ENCODE results near the gene SH3RF3.
A peak's percentile ranks its signal among the peaks of the same experiment; 100 is the strongest.

SH3RF3 gene

GRCh38 chr2:109238580-109238979, 109.6 kb downstream of the SH3RF3 start:
- Histone ChIP-seq H4K20me1 (peaks cover 2% of the 10 kb centered on the region; the same call in 1 of the 2 replicates), H3K27me3 (no peaks in the 10 kb centered on the region), H3K27ac (peak overlapping the region; percentile 91), H3K9me3 (no peaks in the 10 kb centered on the region), H3K4me2 (peak overlapping the region; percentile 88), H3K36me3 (no peaks in the 10 kb centered on the region), H3K4me1 (peaks cover 93% of the 10 kb centered on the region), H3K4me3 (peak overlapping the region; percentile 36; the same call in 1 of the 2 replicates), H3K9ac (peak overlapping the region; percentile 74)
- TF ChIP-seq Cebpa-rat (IDR thresholded peaks at IDR 0.05) = peak; percentile 100

- H3K4me3 ChIP-seq = no peak overlapping the region; the same call in 1 of the 2 replicates
Observed at GRCh38 chr2:109239720-109240119, 110.7 kb downstream of the SH3RF3 start.

GRCh38 chr2:109242210-109242653, 113.2 kb downstream of the SH3RF3 start:
- H3K36me3 ChIP-seq = no peaks in the 10 kb centered on the region
- H3K27ac ChIP-seq = peak overlapping the region; percentile 91
- H3K4me1 ChIP-seq = peaks cover 90% of the 10 kb centered on the region
- no peaks in the 10 kb centered on the region for H3K27me3 ChIP-seq
- peak overlapping the region; percentile 48; the same call in 1 of the 2 replicates for H3K9ac ChIP-seq
- no peaks in the 10 kb centered on the region for H3K9me3 ChIP-seq
- no peak overlapping the region for H3K4me3 ChIP-seq
- H4K20me1 ChIP-seq = peaks cover 18% of the 10 kb centered on the region; the same call in 1 of the 2 replicates
- TF ChIP-seq Cebpa-rat (IDR thresholded peaks at IDR 0.05) = no peak
- H3K4me2 ChIP-seq = peak overlapping the region; percentile 88

More at GRCh38 chr2:109239720-109240119, 110.7 kb downstream of the SH3RF3 start:
- H3K9me3 ChIP-seq = no peaks in the 10 kb centered on the region
- no peaks in the 10 kb centered on the region for H3K36me3 ChIP-seq
- peak overlapping the region; percentile 88 for H3K4me2 ChIP-seq
- peak overlapping the region; percentile 74 for H3K9ac ChIP-seq
- no peak for TF ChIP-seq Cebpa-rat (IDR thresholded peaks at IDR 0.05)
- peak overlapping the region; percentile 91 for H3K27ac ChIP-seq
- H4K20me1 ChIP-seq = peaks cover 4% of the 10 kb centered on the region; the same call in 1 of the 2 replicates
- no peaks in the 10 kb centered on the region for H3K27me3 ChIP-seq
- H3K4me1 ChIP-seq = peaks cover 96% of the 10 kb centered on the region

GRCh38 chr2:109242654-109243331, 113.8 kb downstream of the SH3RF3 start:
- Histone ChIP-seq H3K4me3 (no peak overlapping the region), H3K36me3 (no peaks in the 10 kb centered on the region), H3K27me3 (no peaks in the 10 kb centered on the region), H3K9me3 (no peaks in the 10 kb centered on the region), H3K9ac (no peak overlapping the region; the same call in 1 of the 2 replicates), H3K4me2 (peak overlapping the region; percentile 88), H3K27ac (peak overlapping the region; percentile 91), H3K4me1 (peaks cover 90% of the 10 kb centered on the region), H4K20me1 (peaks cover 18% of the 10 kb centered on the region; the same call in 1 of the 2 replicates)
- no peak for TF ChIP-seq Cebpa-rat (IDR thresholded peaks at IDR 0.05)

GRCh38 chr2:109243526-109244303, 114.7 kb downstream of the SH3RF3 start:
- H3K27ac ChIP-seq = no peak overlapping the region

DNA sequence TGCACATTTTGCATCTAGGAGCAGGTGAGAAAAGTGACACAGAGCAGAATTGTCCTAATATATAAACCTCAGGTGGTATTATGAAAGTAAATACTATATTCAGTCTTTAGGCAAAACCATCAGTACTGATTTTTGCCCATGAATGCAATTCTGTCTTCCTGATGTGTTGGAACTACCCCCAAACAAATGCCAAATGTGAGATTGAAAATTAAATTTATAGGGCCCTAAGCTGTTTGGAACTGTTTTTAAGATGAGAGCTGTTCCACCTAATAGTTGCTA, 115.2 kb downstream of the SH3RF3 start:
- Histone ChIP-seq H3K4me2 (peak overlapping the region; percentile 35; the same call in 1 of the 2 replicates), H3K4me3 (no peak overlapping the region), H3K27me3 (no peaks in the 10 kb centered on the region), H3K9me3 (no peaks in the 10 kb centered on the region), H4K20me1 (peaks cover 18% of the 10 kb centered on the region; the same call in 1 of the 2 replicates), H3K4me1 (peaks cover 78% of the 10 kb centered on the region), H3K9ac (no peak overlapping the region), H3K27ac (no peak overlapping the region), H3K36me3 (no peaks in the 10 kb centered on the region)
- TF ChIP-seq Cebpa-rat (IDR thresholded peaks at IDR 0.05) = no peak

More at GRCh38 chr2:109243526-109244303, 114.7 kb downstream of the SH3RF3 start:
- Histone ChIP-seq H3K9ac (no peak overlapping the region), H3K36me3 (no peaks in the 10 kb centered on the region), H4K20me1 (peaks cover 18% of the 10 kb centered on the region; the same call in 1 of the 2 replicates), H3K4me2 (no peak overlapping the region), H3K4me3 (no peak overlapping the region), H3K27me3 (no peaks in the 10 kb centered on the region), H3K9me3 (no peaks in the 10 kb centered on the region), H3K4me1 (peaks cover 83% of the 10 kb centered on the region)
- TF ChIP-seq Cebpa-rat (IDR thresholded peaks at IDR 0.05) = no peak

GRCh38 chr2:109244750-109245382, 115.9 kb downstream of the SH3RF3 start:
- peaks cover 72% of the 10 kb centered on the region for H3K4me1 ChIP-seq
- no peak overlapping the region for H3K9ac ChIP-seq
- H3K4me3 ChIP-seq = no peak overlapping the region
- peak overlapping the region; percentile 35 for H3K4me2 ChIP-seq
- no peaks in the 10 kb centered on the region for H3K36me3 ChIP-seq
- H3K27ac ChIP-seq = no peak overlapping the region
- H3K9me3 ChIP-seq = no peaks in the 10 kb centered on the region
- TF ChIP-seq Cebpa-rat (IDR thresholded peaks at IDR 0.05) = no peak
- no peaks in the 10 kb centered on the region for H3K27me3 ChIP-seq
- peaks cover 18% of the 10 kb centered on the region; the same call in 1 of the 2 replicates for H4K20me1 ChIP-seq

- Histone ChIP-seq H3K4me2 (no peak overlapping the region), H3K27ac (no peak overlapping the region), H3K9me3 (no peaks in the 10 kb centered on the region), H3K4me1 (peaks cover 59% of the 10 kb centered on the region), H3K36me3 (no peaks in the 10 kb centered on the region), H3K4me3 (no peak overlapping the region), H3K9ac (no peak overlapping the region), H4K20me1 (peaks cover 18% of the 10 kb centered on the region; the same call in 1 of the 2 replicates), H3K27me3 (no peaks in the 10 kb centered on the region)
- TF ChIP-seq Cebpa-rat (IDR thresholded peaks at IDR 0.05) = no peak
Observed at GRCh38 chr2:109246176-109246575, 117.2 kb downstream of the SH3RF3 start.

- peak overlapping the region; percentile 38; the same call in 1 of the 2 replicates for H3K4me2 ChIP-seq
- no peak for TF ChIP-seq Cebpa-rat (IDR thresholded peaks at IDR 0.05)
Observed at GRCh38 chr2:109246616-109247015, 117.6 kb downstream of the SH3RF3 start.

More at GRCh38 chr2:109246616-109247015, 117.6 kb downstream of the SH3RF3 start:
- Histone ChIP-seq H3K4me1 (peaks cover 54% of the 10 kb centered on the region), H3K9me3 (no peaks in the 10 kb centered on the region), H3K36me3 (no peaks in the 10 kb centered on the region), H3K27me3 (no peaks in the 10 kb centered on the region), H3K27ac (no peak overlapping the region), H4K20me1 (peaks cover 18% of the 10 kb centered on the region; the same call in 1 of the 2 replicates), H3K4me3 (no peak overlapping the region), H3K9ac (no peak overlapping the region)

All from BLaER1 (cell line).